SHP77 treated with DMSO at 0.1 percent for 48 hours (cell line): Measurements from ENCODE around the gene FAM229B.
"Not testable (repeated sequence)": the region's sequence is repeated elsewhere in the genome, so short reads cannot be mapped to it uniquely, and the experiment has no call there.

Source experiments
- DNase-seq: peaks from one replicate; lab custom pipeline; 2025; lab: John Stamatoyannopoulos, UW

FAM229B gene

GRCh38 chr6:112065426-112065986 is 21.9 kb upstream of the FAM229B start:
- no peak for DNase-seq

- DNase-seq, result no peak
Measured at GRCh38 chr6:112066606-112067005, 20.8 kb upstream of the FAM229B start.

GRCh38 chr6:112081569-112081968 is 5.8 kb upstream of the FAM229B start:
- no peak for DNase-seq

GRCh38 chr6:112085286-112086065 is 1.9 kb upstream of the FAM229B start:
- DNase-seq, result no peak

- DNase-seq, result peak; percentile 43
Measured at GRCh38 chr6:112086744-112087135, 651 bp upstream of the FAM229B start.

GRCh38 chr6:112087916-112088315 is 525 bp downstream of the FAM229B start:
- no peak for DNase-seq

- DNase-seq, result no peak
Measured at GRCh38 chr6:112096901-112097300, 9.5 kb downstream of the FAM229B start.

GRCh38 chr6:112100561-112100960 is 13.2 kb downstream of the FAM229B start:
- DNase-seq, result no peak

GRCh38 chr6:112106026-112106425 is 18.6 kb downstream of the FAM229B start:
- DNase-seq, result not testable (repeated sequence)

- DNase-seq, result no peak
Measured at GRCh38 chr6:112106562-112106961, 19.2 kb downstream of the FAM229B start.

GRCh38 chr6:112109262-112109661 is 21.9 kb downstream of the FAM229B start:
- DNase-seq, result no peak

- DNase-seq, result no peak
Measured at GRCh38 chr6:112113431-112113830, 26.0 kb downstream of the FAM229B start.

- DNase-seq, result no peak
Measured at GRCh38 chr6:112113918-112114317, 26.5 kb downstream of the FAM229B start.

GRCh38 chr6:112114577-112115223 is 27.3 kb downstream of the FAM229B start:
- no peak for DNase-seq

- no peak for DNase-seq
Measured at GRCh38 chr6:112116221-112116620, 28.8 kb downstream of the FAM229B start.

- DNase-seq, result no peak
Measured at GRCh38 chr6:112117554-112117953, 30.2 kb downstream of the FAM229B start.

- no peak for DNase-seq
Measured at GRCh38 chr6:112118034-112118433, 30.6 kb downstream of the FAM229B start.

- DNase-seq, result no peak
Measured at GRCh38 chr6:112122756-112123155, 35.4 kb downstream of the FAM229B start.

GRCh38 chr6:112123982-112124381 is 36.6 kb downstream of the FAM229B start:
- no peak for DNase-seq

GRCh38 chr6:112128208-112128607 is 40.8 kb downstream of the FAM229B start:
- no peak for DNase-seq

GRCh38 chr6:112130878-112131277 is 43.5 kb downstream of the FAM229B start:
- DNase-seq, result no peak

- no peak for DNase-seq
Measured at GRCh38 chr6:112139052-112139451, 51.7 kb downstream of the FAM229B start.

GRCh38 chr6:112141707-112142106 is 54.3 kb downstream of the FAM229B start:
- DNase-seq, result no peak
